Caco-2 (cell line): Measurements from ENCODE around the gene HNRNPU. TPM values are rescaled to one million over a fixed set of nuclear protein-coding genes. Genes with fewer than 3 reads are reported as not detected.
A peak's percentile ranks its signal among the peaks of the same experiment; 100 is the strongest.

ENCODE experiments used
- BruUV-seq: library from RNA; stranded (reverse); fragments of 400-500 nt; replicated peaks from 2 replicates; lab custom pipeline; 2021; lab: Mats Ljungman, UMichigan
- CTCF ChIA-PET: fragments of 300-600 bp; sonication (Branson Sonifier 250); formaldehyde crosslinking; loops from one replicate; lab custom pipeline; 2022; ENCODE audit warnings: antibody characterized with exemption; lab: Charles Lee
- POLR2A ChIA-PET: fragments of 300-600 bp; sonication (Branson Sonifier 250); formaldehyde crosslinking; loops from one replicate; lab custom pipeline; 2022; ENCODE audit warnings: antibody characterized with exemption; lab: Charles Lee
- DNase-seq, 2 experiments: peaks; one replicate each; pipeline versions ENCODE4 v3.0.0 to v3.0.0-alpha.2; 2020 to 2022
- H3K27me3 ChIP-seq: replicated peaks from 2 replicates; pipeline ENCODE4 v1.6.0; 2011; ENCODE audit warnings: low read length; ENCODE audit not compliant: control insufficient read depth, insufficient read depth
- H3K36me3 ChIP-seq: 2 replicates; pipeline ENCODE4 v1.5.1; 2011; ENCODE audit warnings: low read length; ENCODE audit not compliant: control insufficient read depth, insufficient read depth
- H3K4me1 ChIP-seq: fragments of 250-450 bp; sonication (Bioruptor Pico); 2 replicates; pipeline ENCODE4 v1.5.1; 2020; ENCODE audit warnings: mild to moderate bottlenecking
- H3K4me3 ChIP-seq: 2 replicates; pipeline ENCODE4 v1.5.1; 2011; ENCODE audit warnings: low read depth, mild to moderate bottlenecking, control low read depth, low read length
- H3K9me3 ChIP-seq: fragments of 250-450 bp; sonication (Bioruptor Pico); 2 replicates; pipeline ENCODE4 v1.5.1; 2020; ENCODE audit warnings: mild to moderate bottlenecking, moderate library complexity
- H3K27ac Mint-ChIP-seq: one replicate; pipeline ENCODE4 v1.8.0; 2022; ENCODE audit warnings: mixed read lengths; ENCODE audit not compliant: unreplicated experiment
- H3K27me3 Mint-ChIP-seq: one replicate; pipeline ENCODE4 v1.8.0; 2022; ENCODE audit warnings: mixed read lengths; ENCODE audit not compliant: insufficient read depth, unreplicated experiment
- H3K36me3 Mint-ChIP-seq: one replicate; pipeline ENCODE4 v1.8.0; 2022; ENCODE audit warnings: mild to moderate bottlenecking, mixed read lengths; ENCODE audit not compliant: insufficient read depth, unreplicated experiment
- H3K4me1 Mint-ChIP-seq: one replicate; pipeline ENCODE4 v1.8.0; 2022; ENCODE audit warnings: low read depth, mixed read lengths; ENCODE audit not compliant: unreplicated experiment
- H3K4me3 Mint-ChIP-seq: one replicate; pipeline ENCODE4 v1.8.0; 2022; ENCODE audit warnings: mild to moderate bottlenecking, moderate library complexity, mixed read lengths; ENCODE audit not compliant: unreplicated experiment
- H3K9me3 Mint-ChIP-seq: one replicate; pipeline ENCODE4 v1.8.0; 2022; ENCODE audit warnings: mixed read lengths; ENCODE audit not compliant: unreplicated experiment
- intact Hi-C: fragments of 100-400 bp; cut with micrococcal nuclease; formaldehyde crosslinking; loops from one replicate; pipeline ENCODE4 v1.10.0; 2022; ENCODE audit not compliant: unreplicated experiment
- total RNA-seq: library from RNA; stranded (reverse); gene quantifications from 2 replicates; pipeline ENCODE4 v1.2.3, GENCODE V29; 2022
- TF ChIP-seq, protein P1 (sequence below), 2 experiments: fragments of 200-600 bp in 1 of 2; IDR thresholded peaks; 1 replicate in 1 of 2; 2 replicates in 1 of 2; pipeline versions ENCODE4 v1.5.1 to v1.8.0; 2011 to 2022; ENCODE audit warnings: antibody characterized with exemption in 1 of 2, control low read depth in 1 of 2, inconsistent platforms in 1 of 2, low read depth in 1 of 2, low read length in 1 of 2, mild to moderate bottlenecking in 1 of 2, moderate library complexity in 1 of 2; ENCODE audit not compliant: insufficient read depth in 1 of 2, severe bottlenecking in 1 of 2, unreplicated experiment in 1 of 2

Gene HNRNPU
- total RNA-seq, 1 experiment from 2014 or later: 478 TPM

DNA sequence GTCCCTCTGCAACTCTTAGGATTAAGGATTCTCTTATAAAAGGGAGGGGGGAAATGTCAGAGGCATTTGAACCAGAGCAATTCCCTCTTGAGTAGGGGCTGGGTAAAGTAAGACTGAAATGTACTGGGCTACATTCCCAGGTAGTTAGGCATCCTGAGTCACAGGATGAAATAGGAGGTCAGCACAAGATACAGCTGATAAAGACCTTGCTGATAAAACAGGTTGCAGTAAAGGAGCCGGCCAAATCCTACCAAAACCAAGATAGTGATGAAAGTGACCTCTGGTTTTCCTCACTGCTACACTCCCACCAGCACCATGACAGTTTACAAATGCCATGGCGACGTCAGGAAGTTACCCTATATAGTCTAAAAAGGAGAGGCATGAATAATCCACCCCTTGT lies 43.2 kb downstream of the HNRNPU start:
- TF ChIP-seq, protein P1, sequence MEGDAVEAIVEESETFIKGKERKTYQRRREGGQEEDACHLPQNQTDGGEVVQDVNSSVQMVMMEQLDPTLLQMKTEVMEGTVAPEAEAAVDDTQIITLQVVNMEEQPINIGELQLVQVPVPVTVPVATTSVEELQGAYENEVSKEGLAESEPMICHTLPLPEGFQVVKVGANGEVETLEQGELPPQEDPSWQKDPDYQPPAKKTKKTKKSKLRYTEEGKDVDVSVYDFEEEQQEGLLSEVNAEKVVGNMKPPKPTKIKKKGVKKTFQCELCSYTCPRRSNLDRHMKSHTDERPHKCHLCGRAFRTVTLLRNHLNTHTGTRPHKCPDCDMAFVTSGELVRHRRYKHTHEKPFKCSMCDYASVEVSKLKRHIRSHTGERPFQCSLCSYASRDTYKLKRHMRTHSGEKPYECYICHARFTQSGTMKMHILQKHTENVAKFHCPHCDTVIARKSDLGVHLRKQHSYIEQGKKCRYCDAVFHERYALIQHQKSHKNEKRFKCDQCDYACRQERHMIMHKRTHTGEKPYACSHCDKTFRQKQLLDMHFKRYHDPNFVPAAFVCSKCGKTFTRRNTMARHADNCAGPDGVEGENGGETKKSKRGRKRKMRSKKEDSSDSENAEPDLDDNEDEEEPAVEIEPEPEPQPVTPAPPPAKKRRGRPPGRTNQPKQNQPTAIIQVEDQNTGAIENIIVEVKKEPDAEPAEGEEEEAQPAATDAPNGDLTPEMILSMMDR (IDR thresholded peaks at IDR 0.05; ENCODE audit: insufficient read depth in 1 of 2, low read depth in 1 of 2, low read length in 1 of 2, severe bottlenecking in 1 of 2, unreplicated experiment in 1 of 2): no peak
- Histone ChIP-seq H3K4me1 (peaks cover 50% of the 10 kb centered on the region), H3K27me3 (no peaks in the 10 kb centered on the region), H3K9me3 (no peaks in the 10 kb centered on the region), H3K4me3 (no peak overlapping the region), H3K36me3 (no peaks in the 10 kb centered on the region)
- H3K27ac Mint-ChIP-seq: peak overlapping the region; percentile 90
- DNase-seq: peak; percentile 70 to 82
- no TSS peak for BruUV-seq
- CTCF ChIA-PET: no interaction called here
- H3K4me3 Mint-ChIP-seq: peak overlapping the region; percentile 39
- POLR2A ChIA-PET: no interaction called here
- no peaks in the 10 kb centered on the region for H3K9me3 Mint-ChIP-seq
- intact Hi-C loops: loop anchor here (1.0 to 2.0 kb wide), 2 partner anchors 12 to 18 kb away; no protein-coding TSS in a partner anchor
- H3K4me1 Mint-ChIP-seq: peaks cover 15% of the 10 kb centered on the region
- no peaks in the 10 kb centered on the region for H3K36me3 Mint-ChIP-seq
- H3K27me3 Mint-ChIP-seq: no peaks in the 10 kb centered on the region

DNA sequence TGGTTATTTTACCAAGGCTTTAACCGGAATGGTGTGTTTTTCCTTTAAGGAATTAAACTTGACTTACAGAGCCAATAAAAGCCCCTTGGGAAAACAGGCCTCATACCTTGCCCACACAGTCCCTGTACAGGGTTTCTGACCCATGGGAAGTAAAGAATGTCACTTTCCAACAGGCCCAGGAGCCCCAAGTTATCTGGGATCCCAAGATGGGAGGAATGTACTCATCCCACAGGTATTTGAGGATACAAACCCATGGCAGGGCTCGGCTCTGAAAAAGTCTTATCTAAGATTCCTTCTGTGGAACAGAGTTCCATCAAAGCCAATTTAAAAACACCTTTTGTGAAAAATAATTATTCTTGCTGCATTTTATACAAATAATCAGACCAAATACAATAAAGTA lies 44.2 kb downstream of the HNRNPU start:
- Histone ChIP-seq H3K36me3 (no peaks in the 10 kb centered on the region), H3K4me3 (no peak overlapping the region), H3K27me3 (no peaks in the 10 kb centered on the region), H3K9me3 (no peaks in the 10 kb centered on the region), H3K4me1 (peaks cover 50% of the 10 kb centered on the region)
- BruUV-seq: no TSS peak
- CTCF ChIA-PET: no interaction called here
- H3K4me1 Mint-ChIP-seq: peaks cover 15% of the 10 kb centered on the region
- H3K36me3 Mint-ChIP-seq: no peaks in the 10 kb centered on the region
- intact Hi-C loops: loop anchor here (2.0 kb wide), 1 partner anchor 17 kb away; no protein-coding TSS in a partner anchor
- peak overlapping the region; percentile 90 for H3K27ac Mint-ChIP-seq
- H3K27me3 Mint-ChIP-seq: no peaks in the 10 kb centered on the region
- POLR2A ChIA-PET: no interaction called here
- no peaks in the 10 kb centered on the region for H3K9me3 Mint-ChIP-seq
- no peak overlapping the region for H3K4me3 Mint-ChIP-seq
- peak; percentile 37 to 68 for DNase-seq
- TF ChIP-seq, protein P1 (IDR thresholded peaks at IDR 0.05; ENCODE audit: insufficient read depth in 1 of 2, low read depth in 1 of 2, low read length in 1 of 2, severe bottlenecking in 1 of 2, unreplicated experiment in 1 of 2): no peak

DNA sequence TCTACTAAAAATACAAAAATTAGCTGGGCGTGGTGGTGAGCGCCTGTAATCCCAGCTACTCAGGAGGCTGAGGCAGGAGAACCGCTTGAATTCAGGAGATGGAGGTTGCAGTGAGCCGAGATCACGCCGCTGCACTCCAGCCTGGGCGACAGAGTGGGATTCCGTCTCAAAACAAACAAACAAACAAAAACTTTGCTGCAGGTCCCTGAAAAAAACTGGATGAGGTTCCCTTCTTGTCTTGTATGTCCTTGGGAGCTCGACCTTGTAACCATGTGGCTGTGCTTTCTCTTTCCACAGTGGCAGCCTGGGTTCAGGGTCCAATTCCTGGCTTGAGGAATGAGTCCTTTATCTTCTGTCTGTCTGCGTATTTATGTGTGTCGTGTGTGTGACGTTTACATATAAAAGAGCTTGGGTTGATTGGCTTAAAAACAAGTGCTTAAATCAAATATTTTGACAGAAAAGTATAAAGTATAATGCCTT lies 46.9 kb downstream of the HNRNPU start:
- Mint-ChIP-seq H3K4me3 (no peak overlapping the region), H3K27ac (peak overlapping the region; percentile 75), H3K9me3 (no peaks in the 10 kb centered on the region), H3K27me3 (no peaks in the 10 kb centered on the region), H3K4me1 (peaks cover 15% of the 10 kb centered on the region), H3K36me3 (no peaks in the 10 kb centered on the region)
- DNase-seq: peak; percentile 55 to 77
- Histone ChIP-seq H3K4me1 (peaks cover 50% of the 10 kb centered on the region), H3K27me3 (no peaks in the 10 kb centered on the region), H3K9me3 (no peaks in the 10 kb centered on the region), H3K4me3 (no peak overlapping the region), H3K36me3 (no peaks in the 10 kb centered on the region)
- intact Hi-C loops: loop anchor here (1.0 kb wide), 1 partner anchor 47 kb away; the partner anchor contains the start of gene HNRNPU
- CTCF ChIA-PET: interaction anchor here (0.8 to 1.9 kb wide), 2 partner anchors 13 to 16 kb away, joined by 3 to 6 read pairs; no protein-coding TSS in a partner anchor
- no TSS peak for BruUV-seq
- POLR2A ChIA-PET: interaction anchor here (1.2 kb wide), 1 partner anchor 18 kb away, joined by 6 read pairs; the partner anchor contains the start of gene COX20
- TF ChIP-seq, protein P1 (IDR thresholded peaks at IDR 0.05; ENCODE audit: insufficient read depth in 1 of 2, low read depth in 1 of 2, low read length in 1 of 2, severe bottlenecking in 1 of 2, unreplicated experiment in 1 of 2): no peak
